ENCODE data around the gene STARD9. TPM values are rescaled to one million over a fixed set of nuclear protein-coding genes. Genes with fewer than 3 reads are reported as not detected.

Gene STARD9
- total and polyA plus RNA-seq, 9 of the 15 experiments (the other 6 are each of a cell fraction or from before 2014, with no cell fraction given): 0.45 to 6.0 (median 3.6) TPM

DNA sequence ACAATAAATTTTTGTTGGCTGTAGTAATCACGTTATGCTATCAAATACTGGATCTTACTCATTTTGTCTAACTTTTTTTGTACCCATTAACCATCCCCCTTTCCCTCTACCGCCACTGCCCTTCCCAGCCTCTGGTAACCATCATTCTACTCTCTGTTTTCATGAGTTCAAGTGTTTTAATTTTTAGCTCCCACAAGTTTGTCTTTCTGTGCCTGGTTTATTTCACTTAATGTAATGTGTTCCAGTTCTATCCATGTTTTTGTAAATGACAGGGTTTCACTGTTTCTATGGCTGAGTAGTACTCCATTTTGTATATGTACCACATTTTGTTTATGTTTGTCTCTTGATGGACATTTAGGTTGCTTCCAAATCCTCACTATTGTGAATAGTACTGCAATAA is 52.1 kb downstream of the STARD9 start:
- in situ Hi-C loops (cut with MboI): no loop called here

More for the DNA sequence above, 52.1 kb downstream of the STARD9 start:
- TF ChIP-seq POLR3A (IDR thresholded peaks at IDR 0.05; ENCODE audit: borderline replicate concordance, extremely low read depth, insufficient read depth, insufficient read length) (no peak), GABPA (tag; conservative IDR thresholded peaks at IDR 0.05; ENCODE audit: low read depth) (no peak), MAFF (IDR thresholded peaks at IDR 0.05; ENCODE audit: low read length) (no peak), ZNF282 (CRISPR knock-in tag; IDR thresholded peaks at IDR 0.05) (no peak), ELF4 (CRISPR knock-in tag; IDR thresholded peaks at IDR 0.05) (no peak), CHD1 (IDR thresholded peaks at IDR 0.05; ENCODE audit: low read length) (no peak), NCOA2 (IDR thresholded peaks at IDR 0.05; ENCODE audit: partially characterized antibody in 2 of 2) (no peak), MIER1 (IDR thresholded peaks at IDR 0.05; ENCODE audit: low read depth) (no peak)
- TF ChIP-seq, protein P1, sequence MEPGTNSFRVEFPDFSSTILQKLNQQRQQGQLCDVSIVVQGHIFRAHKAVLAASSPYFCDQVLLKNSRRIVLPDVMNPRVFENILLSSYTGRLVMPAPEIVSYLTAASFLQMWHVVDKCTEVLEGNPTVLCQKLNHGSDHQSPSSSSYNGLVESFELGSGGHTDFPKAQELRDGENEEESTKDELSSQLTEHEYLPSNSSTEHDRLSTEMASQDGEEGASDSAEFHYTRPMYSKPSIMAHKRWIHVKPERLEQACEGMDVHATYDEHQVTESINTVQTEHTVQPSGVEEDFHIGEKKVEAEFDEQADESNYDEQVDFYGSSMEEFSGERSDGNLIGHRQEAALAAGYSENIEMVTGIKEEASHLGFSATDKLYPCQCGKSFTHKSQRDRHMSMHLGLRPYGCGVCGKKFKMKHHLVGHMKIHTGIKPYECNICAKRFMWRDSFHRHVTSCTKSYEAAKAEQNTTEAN (CRISPR knock-in tag; IDR thresholded peaks at IDR 0.05): no peak
- TF ChIP-seq, protein P2, sequence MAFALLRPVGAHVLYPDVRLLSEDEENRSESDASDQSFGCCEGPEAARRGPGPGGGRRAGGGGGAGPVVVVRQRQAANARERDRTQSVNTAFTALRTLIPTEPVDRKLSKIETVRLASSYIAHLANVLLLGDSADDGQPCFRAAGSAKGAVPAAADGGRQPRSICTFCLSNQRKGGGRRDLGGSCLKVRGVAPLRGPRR (CRISPR knock-in tag; IDR thresholded peaks at IDR 0.05): no peak
- ATAC-seq: no peak
- FAIRE-seq: no peak
- no TSS peak for BruUV-seq (replicated peaks)
- H3K4me1 ChIP-seq (replicated peaks in 1 of 2; ENCODE audit: control insufficient read depth in 2 of 2, insufficient read depth in 2 of 2, low read length in 2 of 2): peaks cover 0 to 2% of the 10 kb centered on the region in 2 experiments; a peak in 1 of 5 replicates
- H3K27me3 ChIP-seq (ENCODE audit: control insufficient read depth in 2 of 2, insufficient read depth in 2 of 2, low read length in 2 of 2): no peaks in the 10 kb centered on the region
- WGBS (ENCODE audit: insufficient coverage, low coverage, missing lambda C conversion rate): 46% methylated on average over 2 of the region's 2 CpGs
- no peaks in the 10 kb centered on the region for H3K9me1 ChIP-seq (ENCODE audit: control insufficient read depth, insufficient read depth, low read length)
- no peak overlapping the region for H3K4me3 ChIP-seq
- H3K9me3 ChIP-seq (replicated peaks; ENCODE audit: control insufficient read depth, insufficient read depth, low read depth, low read length): no peaks in the 10 kb centered on the region
- intact Hi-C loops (cut with micrococcal nuclease): no loop called here
- POLR2A ChIA-PET: no interaction called here
- H2AFZ ChIP-seq (ENCODE audit: low read depth, low read length): no peak overlapping the region
- no peak for DNase-seq (ENCODE audit: extremely low read depth in 1 of 4, low spot score in 3 of 4)
- H4K20me1 ChIP-seq (replicated peaks; ENCODE audit: control insufficient read depth, insufficient read depth, low read length): no peaks in the 10 kb centered on the region
- CTCF ChIA-PET (ENCODE audit: low intra/inter-chr PET ratio): no interaction called here
- no peak overlapping the region for H3K27ac ChIP-seq (ENCODE audit: extremely low read depth, low read depth, low read length)
- H3K79me2 ChIP-seq (ENCODE audit: control insufficient read depth, insufficient read depth, low read length): no peaks in the 10 kb centered on the region
- H3K36me3 ChIP-seq (ENCODE audit: control insufficient read depth, insufficient read depth, low read length): no peaks in the 10 kb centered on the region
- no peak overlapping the region for H3K4me2 ChIP-seq (ENCODE audit: insufficient read depth, low read length)
- H3K9ac ChIP-seq (ENCODE audit: insufficient read depth in 1 of 2, low read depth in 2 of 2, low read length in 2 of 2): no peak overlapping the region
